Stomach (tissue), 9 donors: Measurements from ENCODE around the gene CLSTN2. TPM values are rescaled to one million over a fixed set of nuclear protein-coding genes. Genes with fewer than 3 reads are reported as not detected.

Experiments used
- DNase-seq, 2 donors: peaks; one replicate each; pipeline versions ENCODE4 v3.0.0 to v3.0.0-alpha.2; 2013 to 2019
- H3K27ac ChIP-seq, 5 donors: fragments of 200-600 bp in 4 of 5; sonication (generic) in 4 of 5; one replicate each; pipeline ENCODE4 v1.5.1; 2013 to 2019; ENCODE audit warnings: mild to moderate bottlenecking in 1 of 5, moderate library complexity in 1 of 5
- H3K27me3 ChIP-seq, 3 donors: fragments of 200-600 bp; sonication (generic); one replicate each; pipeline ENCODE4 v1.5.1; 2017 to 2019; ENCODE audit warnings: mixed run types in 1 of 3
- H3K36me3 ChIP-seq, 4 donors: fragments of 200-600 bp; sonication (generic); 1 replicate in 3 of 4; 2 replicates in 1 of 4; pipeline ENCODE4 v1.5.1; 2016 to 2019
- H3K4me1 ChIP-seq, 4 donors: fragments of 200-600 bp; sonication (generic); one replicate each; pipeline ENCODE4 v1.5.1; 2016 to 2019
- H3K4me3 ChIP-seq, 4 donors: fragments of 200-600 bp; sonication (generic) in 3 of 4; one replicate each; pipeline ENCODE4 v1.5.1; 2016 to 2019; ENCODE audit warnings: mild to moderate bottlenecking in 1 of 4
- H3K9me3 ChIP-seq, 4 donors: fragments of 200-600 bp; sonication (generic); one replicate each; pipeline ENCODE4 v1.5.1; 2016 to 2019
- CTCF ChIP-seq, 7 experiments: fragments of 450-650 bp in 4 of 7; fragments of 200-600 bp in 3 of 7; sonication (generic) in 3 of 7; IDR thresholded peaks; one replicate each; pipeline ENCODE4 v1.5.1; 2016 to 2019; ENCODE audit warnings: antibody characterized with exemption in 7 of 7, control low read depth in 2 of 7, mild to moderate bottlenecking in 1 of 7
- EP300 ChIP-seq: sonication (generic); formaldehyde crosslinking; IDR thresholded peaks from one replicate; pipeline ENCODE4 v1.6.1; 2017; ENCODE audit warnings: antibody characterized with exemption
- POLR2A ChIP-seq, 4 donors: fragments of 450-650 bp; IDR thresholded peaks; one replicate each; pipeline ENCODE4 v1.6.1; 2016; ENCODE audit warnings: antibody characterized with exemption in 4 of 4, control low read depth in 2 of 4, mild to moderate bottlenecking in 1 of 4, moderate library complexity in 1 of 4
- POLR2AphosphoS5 ChIP-seq, 3 donors: sonication (generic); formaldehyde crosslinking; IDR thresholded peaks; one replicate each; pipeline ENCODE4 v1.6.1; 2016; ENCODE audit warnings: antibody characterized with exemption in 3 of 3
- WGBS, 5 donors: extraction: QIAGEN DNeasy Blood & Tissue Kit in 3 of 5; methylation state at CpG; one replicate each; pipeline versions ENCODE4 v1.1.5 to v1.1.7; 2013 to 2018; 5-methylcytosine and 5-hydroxymethylcytosine counted together
- intact Hi-C: fragments of 100-400 bp; cut with DNase I; formaldehyde crosslinking; loops from one replicate; pipeline ENCODE4 v1.15.1; 2023; ENCODE audit warnings: low total_unique reads
- polyA plus RNA-seq, 3 donors: library from polyadenylated mRNA; stranded (reverse); fragments of 200-250 nt; gene quantifications; one replicate each; pipeline ENCODE4 v1.2.3, GENCODE V29; 2013
- total RNA-seq, 5 donors: library from RNA; depleted of rRNA; stranded (reverse); fragments of >200 nt; gene quantifications; one replicate each; pipeline versions ENCODE4 v1.1.0 to v1.2.3, GENCODE V29; 2014 to 2016
- donor health status: healthy with polysubstance abuse.
- donor health status: Bipolar disorder and iron deficiency.
- donor health status: healthy.

Gene CLSTN2
- total and polyA plus RNA-seq, 8 donors, result 0.10 to 5.4 (median 1.7) TPM

GRCh38 chr3:140343211-140344081 is 408.5 kb downstream of the CLSTN2 start:
- intact Hi-C loops, result no loop called here
- 71 to 84% (median 82%) methylated on average over 8 of the region's 8 CpGs for WGBS, 5 donors
- no peak overlapping the region for H3K27ac ChIP-seq
- no peak overlapping the region for H3K4me3 ChIP-seq
- no peak for TF ChIP-seq EP300
- TF ChIP-seq CTCF (IDR thresholded peaks at IDR 0.05), result no peak
- no peak for TF ChIP-seq POLR2A (IDR thresholded peaks at IDR 0.05)
- TF ChIP-seq POLR2AphosphoS5 (IDR thresholded peaks at IDR 0.05), result no peak
- H3K4me1 ChIP-seq, result no peaks in the 10 kb centered on the region
- no peak for DNase-seq
- H3K27me3 ChIP-seq, result no peaks in the 10 kb centered on the region
- H3K36me3 ChIP-seq, result no peaks in the 10 kb centered on the region
- peaks cover 0 to 7% (median 0%) of the 10 kb centered on the region in 4 donors for H3K9me3 ChIP-seq

- TF ChIP-seq POLR2AphosphoS5 (IDR thresholded peaks at IDR 0.05) (no peak), CTCF (IDR thresholded peaks at IDR 0.05) (no peak), EP300 (no peak), POLR2A (IDR thresholded peaks at IDR 0.05) (no peak)
- 62 to 79% (median 69%) methylated on average over 5 of the region's 5 CpGs for WGBS, 5 donors
- peaks cover 0 to 7% (median 0%) of the 10 kb centered on the region in 4 donors for H3K9me3 ChIP-seq
- H3K36me3 ChIP-seq, result no peaks in the 10 kb centered on the region
- no peak overlapping the region for H3K27ac ChIP-seq
- no peak for DNase-seq
- no peaks in the 10 kb centered on the region for H3K27me3 ChIP-seq
- no peak overlapping the region for H3K4me3 ChIP-seq
- intact Hi-C loops, result no loop called here
- H3K4me1 ChIP-seq, result no peaks in the 10 kb centered on the region
These were observed 409.1 kb downstream of the CLSTN2 start for GRCh38 chr3:140344082-140344454.

GRCh38 chr3:140344601-140345205 is 409.7 kb downstream of the CLSTN2 start:
- intact Hi-C loops, result no loop called here
- 71 to 77% (median 76%) methylated on average over 5 of the region's 5 CpGs for WGBS, 5 donors
- Histone ChIP-seq H3K4me3 (no peak overlapping the region), H3K9me3 (peaks cover 0 to 7% (median 0%) of the 10 kb centered on the region in 4 donors), H3K4me1 (no peaks in the 10 kb centered on the region), H3K27ac (no peak overlapping the region), H3K36me3 (no peaks in the 10 kb centered on the region), H3K27me3 (no peaks in the 10 kb centered on the region)
- TF ChIP-seq EP300 (no peak), POLR2A (IDR thresholded peaks at IDR 0.05) (no peak), POLR2AphosphoS5 (IDR thresholded peaks at IDR 0.05) (no peak), CTCF (IDR thresholded peaks at IDR 0.05) (no peak)
- DNase-seq, result no peak

GRCh38 chr3:140347151-140347550 is 412.2 kb downstream of the CLSTN2 start:
- intact Hi-C loops, result no loop called here
- H3K4me3 ChIP-seq, result no peak overlapping the region
- H3K9me3 ChIP-seq, result peaks cover 0 to 7% (median 0%) of the 10 kb centered on the region in 4 donors
- no peaks in the 10 kb centered on the region for H3K4me1 ChIP-seq
- no peaks in the 10 kb centered on the region for H3K27me3 ChIP-seq
- no peaks in the 10 kb centered on the region for H3K36me3 ChIP-seq
- no peak for TF ChIP-seq EP300
- no peak for DNase-seq
- no peak overlapping the region for H3K27ac ChIP-seq

GRCh38 chr3:140349938-140350337 is 415.0 kb downstream of the CLSTN2 start:
- Histone ChIP-seq H3K9me3 (no peaks in the 10 kb centered on the region), H3K27ac (no peak overlapping the region), H3K4me1 (no peaks in the 10 kb centered on the region), H3K36me3 (no peaks in the 10 kb centered on the region), H3K4me3 (no peak overlapping the region), H3K27me3 (no peaks in the 10 kb centered on the region)
- no peak for DNase-seq
- intact Hi-C loops, result no loop called here
- TF ChIP-seq CTCF (IDR thresholded peaks at IDR 0.05) (no peak), EP300 (no peak), POLR2A (IDR thresholded peaks at IDR 0.05) (no peak), POLR2AphosphoS5 (IDR thresholded peaks at IDR 0.05) (no peak)
- WGBS, 5 donors, result 35 to 53% (median 40%) methylated on average over 4 of the region's 4 CpGs
